ENCODE measurements around the gene SLC52A1. TPM values are rescaled to one million over a fixed set of nuclear protein-coding genes. Genes with fewer than 3 reads are reported as not detected.

Gene SLC52A1
- total and polyA plus RNA-seq, 2 of the 13 experiments (the other 11 are each of a cell fraction or from before 2014, with no cell fraction given): 0.03 to 0.13 TPM

GRCh38 chr17:4997302-4998026 is 37.8 kb downstream of the SLC52A1 start, which contains the start of the genes INCA1 and KIF1C (continued):
- peak; percentile 46; the same call in 1 of the 2 replicates for TF ChIP-seq RXRA (CRISPR knock-in tag; IDR thresholded peaks at IDR 0.05)
- TF ChIP-seq RXRB (CRISPR knock-in tag; IDR thresholded peaks at IDR 0.05; ENCODE audit: borderline replicate concordance): peak; percentile 35; the same call in 1 of the 2 replicates
- peak; percentile 28; the same call in 1 of the 2 replicates for TF ChIP-seq ATF7-NPFF (CRISPR knock-in tag; IDR thresholded peaks at IDR 0.05; ENCODE audit: low read depth)
- TF ChIP-seq ARID4A (CRISPR knock-in tag; IDR thresholded peaks at IDR 0.05; ENCODE audit: borderline replicate concordance): no peak; the same call in 1 of the 2 replicates
- TF ChIP-seq HOXA3 (CRISPR knock-in tag; IDR thresholded peaks at IDR 0.05): peak; percentile 33; the same call in 1 of the 2 replicates
- peak; percentile 70; the same call in 1 of the 2 replicates for TF ChIP-seq RFXAP (CRISPR knock-in tag; IDR thresholded peaks at IDR 0.05; ENCODE audit: borderline replicate concordance)
- TF ChIP-seq GLI4 (CRISPR knock-in tag; IDR thresholded peaks at IDR 0.05; ENCODE audit: borderline replicate concordance): peak; percentile 56; the same call in 1 of the 2 replicates
- TF ChIP-seq ZNF142 (CRISPR knock-in tag; IDR thresholded peaks at IDR 0.05): no peak
- TF ChIP-seq HOXA7 (CRISPR knock-in tag; IDR thresholded peaks at IDR 0.05): no peak
- TF ChIP-seq PRMT3 (CRISPR knock-in tag; IDR thresholded peaks at IDR 0.05; ENCODE audit: borderline replicate concordance, low read depth): no peak
- TF ChIP-seq CREB3 (CRISPR knock-in tag; IDR thresholded peaks at IDR 0.05): no peak
- TF ChIP-seq ATF2 (CRISPR knock-in tag; IDR thresholded peaks at IDR 0.05): no peak
- TF ChIP-seq SMAD9 (CRISPR knock-in tag; IDR thresholded peaks at IDR 0.05): no peak
- no peak for TF ChIP-seq ASH2L (IDR thresholded peaks at IDR 0.05; ENCODE audit: insufficient read length, low read depth, low read length)

All from HepG2 (cell line).